Measurements from ENCODE around the gene CDKL1. TPM values are rescaled to one million over a fixed set of nuclear protein-coding genes. Genes with fewer than 3 reads are reported as not detected.

Gene CDKL1
- total RNA-seq = 3.6 and 5.0 TPM in 2 replicates

GRCh38 chr14:50396631-50397389, at the start of gene CDKL1:
Gene CDKL1 (minus strand): TSS chr14:50396881. CDS start chr14:50395868, 1,013 bp downstream.
- Mint-ChIP-seq H3K27ac (no peak within 1 kb of the TSS), H3K36me3 (ENCODE audit: low read depth) (no peaks in the 10 kb centered on the region), H3K4me3 (ENCODE audit: low read depth) (peak within 1 kb of the TSS; percentile 72), H3K9me3 (no peaks in the 10 kb centered on the region), H3K4me1 (ENCODE audit: low read depth) (peaks cover 10% of the 10 kb centered on the region), H3K27me3 (ENCODE audit: low read depth) (peaks cover 37% of the 10 kb centered on the region)
- DNase-seq (ENCODE audit: low spot score) = peak; percentile 21
- intact Hi-C loops (cut with micrococcal nuclease) = loop anchor here (2.0 to 5.0 kb wide), 4 partner anchors 34 to 136 kb away; partner anchors contain the start of gene MAP4K5

DNA sequence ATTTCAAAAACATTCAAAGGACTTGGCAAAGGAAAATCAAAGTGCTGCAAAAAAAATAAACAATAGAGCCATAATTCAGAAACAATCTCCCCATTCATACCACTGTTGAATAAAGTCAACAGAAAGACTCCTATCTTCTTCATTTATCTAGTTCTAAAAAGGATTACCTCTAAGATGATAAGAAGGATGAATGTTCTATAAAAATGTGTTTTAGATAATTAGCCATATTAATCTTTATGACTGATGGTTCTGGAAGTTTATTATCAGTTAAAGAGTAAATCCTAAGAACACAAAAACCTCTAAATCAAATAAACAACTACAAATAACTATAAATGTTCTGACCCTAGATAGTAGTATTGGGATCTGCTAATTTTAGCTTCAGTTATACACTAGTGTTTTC, 37.8 kb upstream of the CDKL1 start:
- Mint-ChIP-seq H3K27me3 (ENCODE audit: low read depth) (no peaks in the 10 kb centered on the region), H3K4me1 (ENCODE audit: low read depth) (no peaks in the 10 kb centered on the region), H3K9me3 (peaks cover 11% of the 10 kb centered on the region), H3K4me3 (ENCODE audit: low read depth) (no peak overlapping the region), H3K36me3 (ENCODE audit: low read depth) (peaks cover 48% of the 10 kb centered on the region), H3K27ac (no peak overlapping the region)
- no peak for DNase-seq (ENCODE audit: low spot score)
- intact Hi-C loops (cut with micrococcal nuclease) = no loop called here

DNA sequence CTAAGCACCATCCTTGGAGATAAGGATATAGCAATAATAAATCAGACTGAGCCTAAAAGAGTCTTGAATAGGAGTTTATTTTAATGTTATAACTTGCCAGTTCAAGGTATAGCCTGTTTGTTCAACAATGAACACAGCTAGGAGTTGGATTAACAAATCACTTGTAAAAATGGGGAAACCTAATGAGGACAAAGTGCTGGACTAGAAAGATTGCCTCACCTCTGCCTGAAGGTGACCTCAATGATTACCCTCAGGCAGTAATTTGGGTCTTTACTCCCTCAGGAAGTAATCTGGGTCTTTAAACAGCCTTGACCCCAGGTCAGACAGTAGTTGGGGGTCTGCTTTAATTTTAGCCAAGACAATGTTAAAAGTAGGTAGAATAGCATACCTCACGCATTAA, 35.5 kb upstream of the CDKL1 start:
- intact Hi-C loops (cut with micrococcal nuclease) = no loop called here
- Mint-ChIP-seq H3K27ac (no peak overlapping the region), H3K9me3 (peaks cover 5% of the 10 kb centered on the region), H3K4me3 (ENCODE audit: low read depth) (no peak overlapping the region), H3K4me1 (ENCODE audit: low read depth) (no peaks in the 10 kb centered on the region), H3K36me3 (ENCODE audit: low read depth) (peaks cover 42% of the 10 kb centered on the region), H3K27me3 (ENCODE audit: low read depth) (no peaks in the 10 kb centered on the region)
- DNase-seq (ENCODE audit: low spot score) = no peak

DNA sequence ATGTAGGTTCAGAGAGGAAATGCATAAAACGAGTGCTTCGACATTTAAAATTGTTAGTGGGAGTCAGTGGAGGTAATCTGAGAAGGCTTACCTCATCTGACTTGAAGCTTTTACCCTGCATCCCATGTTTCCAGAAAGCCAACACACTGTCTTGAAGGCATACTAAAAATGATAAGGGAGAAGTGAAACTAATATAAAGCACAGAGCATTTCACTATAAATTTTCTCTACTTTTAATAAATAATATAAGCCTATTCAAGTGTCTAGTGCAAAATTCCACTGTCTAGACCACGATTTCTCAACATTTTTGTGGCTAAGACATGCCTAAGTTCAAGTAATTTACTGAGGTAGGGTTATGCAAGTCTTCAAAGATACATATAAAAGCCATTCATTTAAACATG, 29.1 kb upstream of the CDKL1 start:
- H3K36me3 Mint-ChIP-seq (ENCODE audit: low read depth) = peaks cover 19% of the 10 kb centered on the region
- DNase-seq (ENCODE audit: low spot score) = no peak
- no peak overlapping the region for H3K4me3 Mint-ChIP-seq (ENCODE audit: low read depth)
- H3K4me1 Mint-ChIP-seq (ENCODE audit: low read depth) = no peaks in the 10 kb centered on the region
- H3K27ac Mint-ChIP-seq = no peak overlapping the region
- H3K9me3 Mint-ChIP-seq = no peaks in the 10 kb centered on the region
- intact Hi-C loops (cut with micrococcal nuclease) = no loop called here
- no peaks in the 10 kb centered on the region for H3K27me3 Mint-ChIP-seq (ENCODE audit: low read depth)

GRCh38 chr14:50425105-50425504, 28.4 kb upstream of the CDKL1 start:
- no peak for DNase-seq (ENCODE audit: low spot score)
- H3K4me1 Mint-ChIP-seq (ENCODE audit: low read depth) = no peaks in the 10 kb centered on the region
- no peaks in the 10 kb centered on the region for H3K27me3 Mint-ChIP-seq (ENCODE audit: low read depth)
- no peaks in the 10 kb centered on the region for H3K9me3 Mint-ChIP-seq
- peaks cover 19% of the 10 kb centered on the region for H3K36me3 Mint-ChIP-seq (ENCODE audit: low read depth)
- no peak overlapping the region for H3K4me3 Mint-ChIP-seq (ENCODE audit: low read depth)
- H3K27ac Mint-ChIP-seq = no peak overlapping the region
- intact Hi-C loops (cut with micrococcal nuclease) = no loop called here

DNA sequence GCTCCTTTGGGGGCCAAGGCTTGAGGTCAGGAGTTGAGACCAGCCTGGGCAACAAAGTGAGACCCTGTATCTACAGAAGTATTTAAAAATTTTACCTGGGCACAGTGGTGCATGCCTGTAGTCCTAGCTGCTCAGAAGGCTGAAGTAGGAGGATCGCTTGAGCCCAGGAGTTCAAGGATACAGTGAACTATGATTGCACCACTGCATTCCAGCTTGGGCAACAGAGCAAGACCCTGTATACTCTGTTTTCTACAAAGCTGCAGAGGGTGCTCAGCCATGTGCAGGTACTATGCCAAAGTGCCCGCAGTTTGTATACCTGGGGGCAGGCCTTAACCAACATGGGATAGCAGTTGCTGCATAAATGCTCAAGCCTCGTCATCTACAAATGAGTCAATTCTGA, 26.8 kb upstream of the CDKL1 start:
- intact Hi-C loops (cut with micrococcal nuclease) = no loop called here
- Mint-ChIP-seq H3K4me1 (ENCODE audit: low read depth) (no peaks in the 10 kb centered on the region), H3K4me3 (ENCODE audit: low read depth) (no peak overlapping the region), H3K27me3 (ENCODE audit: low read depth) (no peaks in the 10 kb centered on the region), H3K9me3 (no peaks in the 10 kb centered on the region), H3K36me3 (ENCODE audit: low read depth) (peaks cover 21% of the 10 kb centered on the region), H3K27ac (no peak overlapping the region)
- DNase-seq (ENCODE audit: low spot score) = no peak

DNA sequence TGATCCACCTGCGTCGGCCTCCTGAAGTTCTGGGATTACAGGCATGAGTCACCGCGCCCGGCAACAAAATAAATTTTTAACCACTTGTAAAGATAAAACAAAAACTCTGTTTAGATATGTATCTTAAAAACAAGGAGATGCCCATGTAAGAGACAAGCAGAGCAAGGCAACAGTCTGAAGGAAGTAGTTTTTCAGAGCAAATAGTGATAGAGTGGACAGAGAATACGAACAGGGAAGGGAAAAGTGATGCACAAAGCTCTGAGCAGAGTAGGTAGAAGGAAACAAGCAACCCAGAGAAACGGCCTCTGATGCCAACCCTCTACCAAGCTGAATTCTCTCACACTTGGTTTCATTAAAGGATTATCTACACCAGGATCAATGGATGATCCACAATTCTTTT, 24.8 kb upstream of the CDKL1 start:
- no peaks in the 10 kb centered on the region for H3K27me3 Mint-ChIP-seq (ENCODE audit: low read depth)
- DNase-seq (ENCODE audit: low spot score) = no peak
- no peaks in the 10 kb centered on the region for H3K9me3 Mint-ChIP-seq
- no peak overlapping the region for H3K27ac Mint-ChIP-seq
- H3K4me3 Mint-ChIP-seq (ENCODE audit: low read depth) = no peak overlapping the region
- no peaks in the 10 kb centered on the region for H3K4me1 Mint-ChIP-seq (ENCODE audit: low read depth)
- intact Hi-C loops (cut with micrococcal nuclease) = no loop called here
- H3K36me3 Mint-ChIP-seq (ENCODE audit: low read depth) = peaks cover 28% of the 10 kb centered on the region

DNA sequence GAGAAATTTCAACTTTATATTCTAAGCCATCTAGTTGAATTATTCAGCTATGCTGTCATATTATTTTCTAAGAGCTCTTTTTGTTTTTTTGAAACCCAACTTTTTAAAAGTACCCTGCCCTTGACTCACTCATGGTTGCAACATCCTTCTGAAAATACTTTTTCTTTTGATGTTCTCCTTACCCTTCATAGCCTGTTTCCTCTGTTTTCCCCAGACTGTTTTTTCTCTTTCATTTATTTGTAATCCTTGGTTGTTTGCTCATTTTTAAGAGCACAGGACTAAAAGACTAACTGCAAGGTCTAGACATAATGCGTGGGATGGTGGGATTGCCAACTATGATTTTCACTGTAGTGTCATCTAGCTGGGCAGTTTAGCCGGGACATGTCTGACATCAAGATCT, 21.2 kb upstream of the CDKL1 start:
- no peak overlapping the region for H3K4me3 Mint-ChIP-seq (ENCODE audit: low read depth)
- no peaks in the 10 kb centered on the region for H3K27me3 Mint-ChIP-seq (ENCODE audit: low read depth)
- no peak overlapping the region for H3K27ac Mint-ChIP-seq
- no peaks in the 10 kb centered on the region for H3K4me1 Mint-ChIP-seq (ENCODE audit: low read depth)
- H3K36me3 Mint-ChIP-seq (ENCODE audit: low read depth) = peaks cover 23% of the 10 kb centered on the region
- H3K9me3 Mint-ChIP-seq = no peaks in the 10 kb centered on the region
- intact Hi-C loops (cut with micrococcal nuclease) = no loop called here
- no peak for DNase-seq (ENCODE audit: low spot score)

GRCh38 chr14:50410921-50411320, 14.2 kb upstream of the CDKL1 start:
- Mint-ChIP-seq H3K4me1 (ENCODE audit: low read depth) (peaks cover 2% of the 10 kb centered on the region), H3K27me3 (ENCODE audit: low read depth) (peaks cover 3% of the 10 kb centered on the region), H3K36me3 (ENCODE audit: low read depth) (peaks cover 3% of the 10 kb centered on the region), H3K4me3 (ENCODE audit: low read depth) (no peak overlapping the region), H3K9me3 (peaks cover 5% of the 10 kb centered on the region), H3K27ac (no peak overlapping the region)
- no peak for DNase-seq (ENCODE audit: low spot score)
- intact Hi-C loops (cut with micrococcal nuclease) = no loop called here

- intact Hi-C loops (cut with micrococcal nuclease) = no loop called here
- peaks cover 2% of the 10 kb centered on the region for H3K4me1 Mint-ChIP-seq (ENCODE audit: low read depth)
- no peak for DNase-seq (ENCODE audit: low spot score)
- peaks cover 3% of the 10 kb centered on the region for H3K27me3 Mint-ChIP-seq (ENCODE audit: low read depth)
- H3K4me3 Mint-ChIP-seq (ENCODE audit: low read depth) = no peak overlapping the region
- H3K36me3 Mint-ChIP-seq (ENCODE audit: low read depth) = peaks cover 3% of the 10 kb centered on the region
- H3K9me3 Mint-ChIP-seq = peaks cover 7% of the 10 kb centered on the region
- H3K27ac Mint-ChIP-seq = no peak overlapping the region
These were observed 13.4 kb upstream of the CDKL1 start for GRCh38 chr14:50410071-50410470.

GRCh38 chr14:50407111-50407812, 10.6 kb upstream of the CDKL1 start:
- H3K27me3 Mint-ChIP-seq (ENCODE audit: low read depth) = peaks cover 3% of the 10 kb centered on the region
- intact Hi-C loops (cut with micrococcal nuclease) = no loop called here

GRCh38 chr14:50403419-50403818, 6.7 kb upstream of the CDKL1 start:
- H3K27me3 Mint-ChIP-seq (ENCODE audit: low read depth) = peaks cover 4% of the 10 kb centered on the region
- H3K4me1 Mint-ChIP-seq (ENCODE audit: low read depth) = peaks cover 2% of the 10 kb centered on the region
- H3K27ac Mint-ChIP-seq = no peak overlapping the region
- H3K9me3 Mint-ChIP-seq = peaks cover 7% of the 10 kb centered on the region
- H3K36me3 Mint-ChIP-seq (ENCODE audit: low read depth) = no peaks in the 10 kb centered on the region
- DNase-seq (ENCODE audit: low spot score) = no peak
- intact Hi-C loops (cut with micrococcal nuclease) = no loop called here
- H3K4me3 Mint-ChIP-seq (ENCODE audit: low read depth) = no peak overlapping the region

More at GRCh38 chr14:50407111-50407812, 10.6 kb upstream of the CDKL1 start:
- Mint-ChIP-seq H3K4me1 (ENCODE audit: low read depth) (peaks cover 2% of the 10 kb centered on the region), H3K36me3 (ENCODE audit: low read depth) (peaks cover under 1% of the 10 kb centered on the region), H3K9me3 (peaks cover 7% of the 10 kb centered on the region), H3K27ac (no peak overlapping the region), H3K4me3 (ENCODE audit: low read depth) (no peak overlapping the region)
- no peak for DNase-seq (ENCODE audit: low spot score)

- H3K36me3 Mint-ChIP-seq (ENCODE audit: low read depth) = no peaks in the 10 kb centered on the region
- H3K27me3 Mint-ChIP-seq (ENCODE audit: low read depth) = peaks cover 4% of the 10 kb centered on the region
- intact Hi-C loops (cut with micrococcal nuclease) = no loop called here
These were observed 6.3 kb upstream of the CDKL1 start for GRCh38 chr14:50402965-50403364.

More at GRCh38 chr14:50402965-50403364, 6.3 kb upstream of the CDKL1 start:
- no peak for DNase-seq (ENCODE audit: low spot score)
- Mint-ChIP-seq H3K27ac (no peak overlapping the region), H3K9me3 (peaks cover 7% of the 10 kb centered on the region), H3K4me1 (ENCODE audit: low read depth) (peaks cover 2% of the 10 kb centered on the region), H3K4me3 (ENCODE audit: low read depth) (no peak overlapping the region)
